A549 (cell line): ENCODE measurements around the gene MIER1.

ENCODE experiments used
- CTCF ChIP-seq: fragments of >200 bp; sonication (Bioruptor Twin); formaldehyde crosslinking; IDR thresholded peaks from 3 replicates; pipeline ENCODE4 v1.5.1; 2016
- EHMT2 ChIP-seq: fragments of 200-600 bp; sonication (generic); IDR thresholded peaks from 2 replicates; pipeline ENCODE4 v1.6.1; 2016; ENCODE audit warnings: antibody characterized with exemption, low read depth, mild to moderate bottlenecking, moderate library complexity
- EP300 ChIP-seq, 2 experiments: fragments of >200 bp; sonication (Bioruptor Twin); formaldehyde crosslinking; IDR thresholded peaks; 2 replicates in 1 of 2; 3 replicates in 1 of 2; pipeline ENCODE4 v1.6.1; 2016 to 2017
- HMGXB4 ChIP-seq: fragments of 250-450 bp; sonication (Bioruptor Pico); IDR thresholded peaks from 2 replicates; pipeline ENCODE4 v1.5.0; 2021; ENCODE audit warnings: mild to moderate bottlenecking, moderate library complexity, borderline replicate concordance
- MAX ChIP-seq: IDR thresholded peaks from 2 replicates; pipeline ENCODE4 v1.6.1; 2012
- POLR2A ChIP-seq: IDR thresholded peaks from 2 replicates; pipeline ENCODE4 v1.6.1; 2012; ENCODE audit warnings: mild to moderate bottlenecking, low read length

GRCh38 chr1:66925558-66925910, 744 bp downstream of the MIER1 start:
- no peak for TF ChIP-seq CTCF
- no peak for TF ChIP-seq HMGXB4
- no peak for TF ChIP-seq EP300 (IDR thresholded peaks at IDR 0.05)
- TF ChIP-seq EHMT2: no peak
- TF ChIP-seq MAX: no peak
- TF ChIP-seq POLR2A: no peak
